ENCODE data around the gene XRCC6. TPM values are rescaled to one million over a fixed set of nuclear protein-coding genes. Genes with fewer than 3 reads are reported as not detected.
"Not testable (repeated sequence)": the region's sequence is repeated elsewhere in the genome, so short reads cannot be mapped to it uniquely, and the experiment has no call there.

The XRCC6 gene
- polyA plus RNA-seq, 1 donor: 369 TPM

GRCh38 chr22:41596776-41597634 is 24.1 kb upstream of the XRCC6 start:
- no peak for DNase-seq

GRCh38 chr22:41597635-41597953 is 23.5 kb upstream of the XRCC6 start:
- no peak for DNase-seq

- DNase-seq: no peak
These were observed 23.0 kb upstream of the XRCC6 start for GRCh38 chr22:41598081-41598480.

DNA sequence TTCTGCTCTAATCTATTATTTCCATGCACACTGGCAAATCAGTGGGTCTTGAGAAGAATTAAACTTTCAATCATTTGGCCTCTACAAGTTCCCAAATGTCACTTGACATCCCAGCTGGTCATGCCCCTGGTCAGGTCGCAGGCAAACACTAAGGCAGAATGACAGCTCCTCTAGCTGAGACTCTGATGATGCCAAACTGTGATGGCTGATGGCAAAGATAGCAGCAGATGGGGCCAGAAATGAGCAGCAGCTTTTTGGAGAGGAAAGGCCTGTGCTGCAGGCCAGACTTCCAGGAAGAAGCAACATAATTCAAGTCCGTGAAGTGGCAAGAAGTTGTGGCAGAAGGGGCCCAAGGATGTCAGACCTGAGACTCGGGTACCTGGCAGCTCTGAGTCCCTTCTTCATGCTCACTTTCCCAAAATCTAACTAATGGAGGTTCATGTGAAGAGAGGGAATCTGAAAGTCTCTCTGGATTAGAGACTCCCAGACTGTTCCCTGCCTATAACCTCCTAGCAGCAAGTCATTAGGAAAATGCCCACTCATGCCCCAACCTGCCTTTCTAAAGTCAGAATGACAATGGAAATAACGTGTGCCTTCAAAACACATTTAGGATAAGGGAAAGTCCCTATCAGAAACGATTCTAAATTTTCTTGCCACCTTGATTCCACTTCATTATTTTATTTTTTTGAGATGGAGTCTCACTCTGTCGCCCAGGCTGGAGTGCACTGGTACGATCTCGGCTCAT is 22.0 kb upstream of the XRCC6 start:
- DNase-seq: no peak

DNA sequence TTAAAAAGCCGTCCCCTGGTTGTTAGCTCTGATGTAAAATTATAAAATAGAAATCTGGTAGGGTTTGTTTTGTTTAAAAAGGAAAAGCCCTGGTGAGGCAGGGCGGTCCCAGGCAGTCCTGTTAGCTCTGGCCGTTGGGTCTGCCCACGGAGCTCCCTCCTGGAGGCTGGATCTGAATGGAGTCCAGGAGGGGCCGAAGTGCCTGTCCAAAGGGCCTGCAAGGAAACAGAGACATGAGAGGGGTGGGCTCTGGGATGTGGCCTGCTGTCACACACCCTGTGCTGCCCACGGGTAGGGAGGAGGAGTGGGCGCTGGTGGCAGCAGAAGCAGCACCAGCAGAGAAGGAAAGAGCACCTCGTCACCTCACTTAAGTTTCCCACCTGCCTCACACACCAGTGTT is 20.1 kb upstream of the XRCC6 start:
- DNase-seq: no peak

GRCh38 chr22:41603873-41604332 is 17.2 kb upstream of the XRCC6 start:
- no peak for DNase-seq

GRCh38 chr22:41608386-41608785 is 12.7 kb upstream of the XRCC6 start:
- DNase-seq: no peak

DNA sequence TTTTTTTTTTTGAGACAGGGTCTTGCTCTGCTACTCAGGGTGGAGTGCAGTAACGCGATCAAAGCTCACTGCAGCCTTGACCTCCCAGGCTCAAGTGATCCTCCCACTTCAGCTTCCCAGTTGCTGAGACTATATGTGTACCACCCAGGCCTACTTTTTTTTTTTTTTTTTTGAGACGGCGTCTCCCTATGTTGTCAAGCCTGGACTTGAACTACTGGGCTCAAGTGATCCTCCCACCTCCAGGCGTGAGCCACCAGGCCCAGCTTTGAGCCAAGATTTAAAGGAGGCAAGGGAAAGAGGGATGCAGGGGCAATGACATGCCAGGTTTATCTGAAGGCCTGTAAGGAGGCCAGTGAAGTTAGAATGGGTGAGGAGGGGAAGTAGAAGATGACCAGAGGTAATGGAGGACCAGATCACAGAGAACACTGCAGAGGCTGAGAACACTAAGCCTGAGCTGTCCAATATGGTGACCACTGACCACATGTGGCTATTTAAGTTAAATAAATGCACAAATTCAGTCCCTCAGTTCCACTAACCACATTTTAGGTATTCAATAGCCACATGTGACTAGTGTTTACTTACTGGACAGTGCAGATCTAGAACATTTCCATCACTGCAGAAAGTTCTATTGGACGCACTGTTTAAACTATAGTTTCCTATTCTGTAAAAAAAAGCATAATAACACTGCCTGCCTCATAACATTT is 8.3 kb upstream of the XRCC6 start:
- DNase-seq: no peak

GRCh38 chr22:41613456-41613855 is 7.6 kb upstream of the XRCC6 start:
- DNase-seq: no peak

- DNase-seq: peak; percentile 33
These were observed 1.0 kb upstream of the XRCC6 start for GRCh38 chr22:41619979-41620588.

GRCh38 chr22:41620589-41621098 is 451 bp upstream of the XRCC6 start, which contains the start of gene DESI1:
Gene DESI1 (minus strand): TSS chr22:41621043. CDS start chr22:41620839, 204 bp downstream.
- DNase-seq: no peak

- DNase-seq: no peak
These were observed 750 bp downstream of the XRCC6 start for GRCh38 chr22:41621911-41622179.

GRCh38 chr22:41625577-41625976 is 4.5 kb downstream of the XRCC6 start:
- DNase-seq: no peak

- DNase-seq: not testable (repeated sequence)
These were observed 10.0 kb downstream of the XRCC6 start for GRCh38 chr22:41631115-41631514.

DNA sequence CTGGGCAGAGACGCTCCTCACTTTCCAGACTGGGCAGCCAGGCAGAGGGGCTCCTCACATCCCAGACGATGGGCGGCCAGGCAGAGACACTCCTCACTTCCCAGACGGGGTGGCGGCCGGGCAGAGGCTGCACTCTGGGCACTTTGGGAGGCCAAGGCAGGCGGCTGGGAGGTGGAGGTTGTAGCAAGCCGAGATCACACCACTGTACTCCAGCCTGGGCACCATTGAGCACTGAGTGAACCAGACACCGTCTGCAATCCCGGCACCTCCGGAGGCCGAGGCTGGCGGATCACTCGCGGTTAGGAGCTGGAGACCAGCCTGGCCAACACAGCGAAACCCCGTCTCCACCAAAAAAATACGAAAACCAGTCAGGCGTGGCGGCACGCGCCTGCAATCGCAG is 10.5 kb downstream of the XRCC6 start:
- not testable (repeated sequence) for DNase-seq

- not testable (repeated sequence) for DNase-seq
These were observed 13.5 kb downstream of the XRCC6 start for GRCh38 chr22:41634610-41635009.

GRCh38 chr22:41636467-41636866 is 15.4 kb downstream of the XRCC6 start:
- no peak for DNase-seq

- not testable (repeated sequence) for DNase-seq
These were observed 16.5 kb downstream of the XRCC6 start for GRCh38 chr22:41637623-41638022.

GRCh38 chr22:41638124-41638523 is 17.0 kb downstream of the XRCC6 start:
- DNase-seq: no peak

DNA sequence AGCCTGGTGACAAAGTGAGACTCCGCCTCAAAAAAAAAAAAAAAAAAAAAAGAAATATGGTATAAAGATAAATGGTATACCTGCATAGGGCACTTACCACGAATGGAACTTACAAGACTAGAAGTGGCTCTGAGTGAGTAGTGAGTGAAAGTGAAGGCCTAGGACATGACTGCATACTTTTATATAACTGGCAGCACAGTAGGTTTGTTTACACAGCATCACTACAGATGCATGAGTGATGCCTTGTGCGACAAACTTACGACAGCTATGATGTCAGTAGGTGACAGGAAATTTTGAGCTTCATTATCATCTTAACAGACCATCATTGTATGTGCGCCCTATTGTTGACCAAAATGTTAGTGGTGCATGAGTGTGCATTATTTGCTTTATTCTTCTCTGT is 17.7 kb downstream of the XRCC6 start:
- DNase-seq: no peak

- no peak for DNase-seq
These were observed 20.8 kb downstream of the XRCC6 start for GRCh38 chr22:41641854-41642253.

All from left kidney (tissue), 2 donors.